Measurements from ENCODE around the gene MYOT.

DNA sequence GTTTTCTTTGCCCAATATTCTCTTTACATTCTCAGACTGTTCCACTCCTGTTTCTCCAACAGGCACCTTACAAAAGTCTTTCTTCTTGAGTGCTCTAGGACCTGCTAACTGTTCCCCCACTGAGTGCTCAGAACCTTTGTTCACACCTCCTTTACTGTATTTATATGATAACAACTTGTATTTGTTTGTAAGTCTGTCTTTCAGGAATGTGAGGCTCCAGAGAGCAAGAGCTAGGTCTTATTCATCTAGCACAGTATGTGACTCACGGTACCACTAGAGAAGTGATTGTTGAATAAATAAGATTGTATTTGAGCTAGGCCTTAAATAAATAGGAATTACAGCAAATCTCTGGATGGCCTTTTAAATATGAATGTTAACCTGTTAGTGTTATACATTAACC, 42.5 kb upstream of the MYOT start:
- TF ChIP-seq, protein P1, sequence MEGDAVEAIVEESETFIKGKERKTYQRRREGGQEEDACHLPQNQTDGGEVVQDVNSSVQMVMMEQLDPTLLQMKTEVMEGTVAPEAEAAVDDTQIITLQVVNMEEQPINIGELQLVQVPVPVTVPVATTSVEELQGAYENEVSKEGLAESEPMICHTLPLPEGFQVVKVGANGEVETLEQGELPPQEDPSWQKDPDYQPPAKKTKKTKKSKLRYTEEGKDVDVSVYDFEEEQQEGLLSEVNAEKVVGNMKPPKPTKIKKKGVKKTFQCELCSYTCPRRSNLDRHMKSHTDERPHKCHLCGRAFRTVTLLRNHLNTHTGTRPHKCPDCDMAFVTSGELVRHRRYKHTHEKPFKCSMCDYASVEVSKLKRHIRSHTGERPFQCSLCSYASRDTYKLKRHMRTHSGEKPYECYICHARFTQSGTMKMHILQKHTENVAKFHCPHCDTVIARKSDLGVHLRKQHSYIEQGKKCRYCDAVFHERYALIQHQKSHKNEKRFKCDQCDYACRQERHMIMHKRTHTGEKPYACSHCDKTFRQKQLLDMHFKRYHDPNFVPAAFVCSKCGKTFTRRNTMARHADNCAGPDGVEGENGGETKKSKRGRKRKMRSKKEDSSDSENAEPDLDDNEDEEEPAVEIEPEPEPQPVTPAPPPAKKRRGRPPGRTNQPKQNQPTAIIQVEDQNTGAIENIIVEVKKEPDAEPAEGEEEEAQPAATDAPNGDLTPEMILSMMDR (IDR thresholded peaks at IDR 0.05; ENCODE audit: insufficient read depth, low read length), result no peak
- TF ChIP-seq POLR2AphosphoS5 (IDR thresholded peaks at IDR 0.05; ENCODE audit: low read depth) (no peak), SPI1 (IDR thresholded peaks at IDR 0.05; ENCODE audit: borderline replicate concordance, low read depth) (no peak)
- TF ChIP-seq, protein P2, sequence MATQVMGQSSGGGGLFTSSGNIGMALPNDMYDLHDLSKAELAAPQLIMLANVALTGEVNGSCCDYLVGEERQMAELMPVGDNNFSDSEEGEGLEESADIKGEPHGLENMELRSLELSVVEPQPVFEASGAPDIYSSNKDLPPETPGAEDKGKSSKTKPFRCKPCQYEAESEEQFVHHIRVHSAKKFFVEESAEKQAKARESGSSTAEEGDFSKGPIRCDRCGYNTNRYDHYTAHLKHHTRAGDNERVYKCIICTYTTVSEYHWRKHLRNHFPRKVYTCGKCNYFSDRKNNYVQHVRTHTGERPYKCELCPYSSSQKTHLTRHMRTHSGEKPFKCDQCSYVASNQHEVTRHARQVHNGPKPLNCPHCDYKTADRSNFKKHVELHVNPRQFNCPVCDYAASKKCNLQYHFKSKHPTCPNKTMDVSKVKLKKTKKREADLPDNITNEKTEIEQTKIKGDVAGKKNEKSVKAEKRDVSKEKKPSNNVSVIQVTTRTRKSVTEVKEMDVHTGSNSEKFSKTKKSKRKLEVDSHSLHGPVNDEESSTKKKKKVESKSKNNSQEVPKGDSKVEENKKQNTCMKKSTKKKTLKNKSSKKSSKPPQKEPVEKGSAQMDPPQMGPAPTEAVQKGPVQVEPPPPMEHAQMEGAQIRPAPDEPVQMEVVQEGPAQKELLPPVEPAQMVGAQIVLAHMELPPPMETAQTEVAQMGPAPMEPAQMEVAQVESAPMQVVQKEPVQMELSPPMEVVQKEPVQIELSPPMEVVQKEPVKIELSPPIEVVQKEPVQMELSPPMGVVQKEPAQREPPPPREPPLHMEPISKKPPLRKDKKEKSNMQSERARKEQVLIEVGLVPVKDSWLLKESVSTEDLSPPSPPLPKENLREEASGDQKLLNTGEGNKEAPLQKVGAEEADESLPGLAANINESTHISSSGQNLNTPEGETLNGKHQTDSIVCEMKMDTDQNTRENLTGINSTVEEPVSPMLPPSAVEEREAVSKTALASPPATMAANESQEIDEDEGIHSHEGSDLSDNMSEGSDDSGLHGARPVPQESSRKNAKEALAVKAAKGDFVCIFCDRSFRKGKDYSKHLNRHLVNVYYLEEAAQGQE (IDR thresholded peaks at IDR 0.05; ENCODE audit: insufficient replicate concordance, low read depth), result no peak

Measured in HL-60 (cell line).